Suprapubic skin (tissue), 3 donors: ENCODE measurements around the gene SNCG.

Experiments used
- POLR2A ChIP-seq, 2 donors: fragments of 450-650 bp; IDR thresholded peaks; one replicate each; pipeline ENCODE4 v1.6.1; 2017; ENCODE audit warnings: antibody characterized with exemption in 2 of 2, mild to moderate bottlenecking in 2 of 2, moderate library complexity in 2 of 2
- TF ChIP-seq, protein P1 (sequence below), 2 donors: fragments of 200-600 bp in 1 of 2; fragments of 450-650 bp in 1 of 2; sonication (generic) in 1 of 2; IDR thresholded peaks; one replicate each; pipeline ENCODE4 v1.5.1; 2016 to 2019; ENCODE audit warnings: antibody characterized with exemption in 2 of 2, mild to moderate bottlenecking in 1 of 2, moderate library complexity in 1 of 2

DNA sequence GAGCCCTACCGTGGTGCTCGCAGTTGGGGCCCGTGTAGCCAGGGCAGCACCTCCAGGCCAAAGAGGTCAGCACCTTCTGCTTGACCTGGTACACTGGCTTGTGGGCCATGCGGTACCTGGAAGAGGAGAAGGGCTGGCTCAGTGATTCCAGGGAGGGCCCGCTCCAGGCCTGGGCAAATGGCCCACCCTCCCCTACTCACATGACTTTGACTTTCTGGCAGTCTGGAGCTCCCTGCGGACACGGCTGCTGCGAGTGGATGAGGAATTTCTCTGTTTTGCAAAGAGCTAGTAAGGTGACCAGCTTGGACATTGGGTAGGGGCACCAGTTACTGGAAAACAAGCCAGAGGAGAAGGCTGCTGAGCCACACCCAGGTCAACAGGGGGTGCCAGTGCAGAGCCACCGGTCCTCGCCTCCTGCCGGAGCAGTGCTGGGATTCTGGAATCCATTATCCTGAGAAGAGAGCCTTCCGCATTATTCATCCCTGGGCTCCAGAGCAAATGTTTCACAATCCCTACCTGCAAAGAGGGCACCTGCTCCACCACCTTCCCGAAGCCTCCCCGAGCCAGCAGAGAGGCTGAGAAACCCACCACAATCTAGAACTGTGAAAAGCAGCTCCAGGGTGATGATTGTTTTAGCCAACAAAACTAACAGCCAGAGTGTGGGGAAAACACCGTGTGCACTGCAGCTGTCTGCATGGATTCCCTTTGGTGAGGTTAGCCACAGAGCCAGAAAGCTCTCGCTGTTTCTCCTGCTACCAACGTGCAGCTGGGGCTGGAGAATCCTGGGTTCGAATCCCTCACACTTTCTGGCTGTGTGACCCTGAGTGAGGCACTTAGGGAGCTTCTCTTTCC, 12.8 kb upstream of the SNCG start:
- TF ChIP-seq, protein P1, sequence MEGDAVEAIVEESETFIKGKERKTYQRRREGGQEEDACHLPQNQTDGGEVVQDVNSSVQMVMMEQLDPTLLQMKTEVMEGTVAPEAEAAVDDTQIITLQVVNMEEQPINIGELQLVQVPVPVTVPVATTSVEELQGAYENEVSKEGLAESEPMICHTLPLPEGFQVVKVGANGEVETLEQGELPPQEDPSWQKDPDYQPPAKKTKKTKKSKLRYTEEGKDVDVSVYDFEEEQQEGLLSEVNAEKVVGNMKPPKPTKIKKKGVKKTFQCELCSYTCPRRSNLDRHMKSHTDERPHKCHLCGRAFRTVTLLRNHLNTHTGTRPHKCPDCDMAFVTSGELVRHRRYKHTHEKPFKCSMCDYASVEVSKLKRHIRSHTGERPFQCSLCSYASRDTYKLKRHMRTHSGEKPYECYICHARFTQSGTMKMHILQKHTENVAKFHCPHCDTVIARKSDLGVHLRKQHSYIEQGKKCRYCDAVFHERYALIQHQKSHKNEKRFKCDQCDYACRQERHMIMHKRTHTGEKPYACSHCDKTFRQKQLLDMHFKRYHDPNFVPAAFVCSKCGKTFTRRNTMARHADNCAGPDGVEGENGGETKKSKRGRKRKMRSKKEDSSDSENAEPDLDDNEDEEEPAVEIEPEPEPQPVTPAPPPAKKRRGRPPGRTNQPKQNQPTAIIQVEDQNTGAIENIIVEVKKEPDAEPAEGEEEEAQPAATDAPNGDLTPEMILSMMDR (IDR thresholded peaks at IDR 0.05): no peak
- no peak for TF ChIP-seq POLR2A (IDR thresholded peaks at IDR 0.05)
